ENCODE measurements around the gene TNPO2.

The TNPO2 gene

GRCh38 chr19:12656899-12657571 lies 66.7 kb downstream of the TNPO2 start:
- no peak for TF ChIP-seq CTCF (IDR thresholded peaks at IDR 0.05; ENCODE audit: extremely low read depth, missing control alignments)
- no peak for DNase-seq (ENCODE audit: low spot score)

GRCh38 chr19:12655546-12655945 lies 68.2 kb downstream of the TNPO2 start:
- no peak for DNase-seq (ENCODE audit: low spot score)
- TF ChIP-seq CTCF (IDR thresholded peaks at IDR 0.05; ENCODE audit: extremely low read depth, missing control alignments): no peak

DNA sequence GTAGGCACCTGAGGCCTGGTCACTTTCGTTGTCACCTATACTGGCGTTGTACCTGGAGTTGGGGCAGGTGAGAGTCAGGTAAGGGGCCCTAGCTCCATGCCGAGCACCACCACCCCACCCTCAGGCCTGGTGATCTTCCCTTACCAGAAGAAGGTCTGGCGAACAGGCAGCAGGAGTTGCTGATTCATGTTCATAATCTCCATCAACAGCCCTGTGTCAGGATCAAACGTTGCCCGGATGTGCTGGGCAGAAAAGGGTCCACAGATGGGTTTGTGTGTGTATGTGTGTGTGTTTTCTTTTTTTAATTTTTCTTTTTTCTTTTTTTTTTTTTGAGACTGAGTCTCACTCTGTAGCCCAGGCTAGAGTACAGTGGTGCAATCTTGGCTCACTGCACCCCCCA lies 71.5 kb downstream of the TNPO2 start:
- DNase-seq (ENCODE audit: low spot score): no peak
- TF ChIP-seq CTCF (IDR thresholded peaks at IDR 0.05; ENCODE audit: extremely low read depth, missing control alignments): no peak

GRCh38 chr19:12649941-12650340 lies 73.8 kb downstream of the TNPO2 start:
- TF ChIP-seq CTCF (IDR thresholded peaks at IDR 0.05; ENCODE audit: extremely low read depth, missing control alignments): no peak
- DNase-seq (ENCODE audit: low spot score): no peak
